ENCODE results near the gene PPM1N.

DNA sequence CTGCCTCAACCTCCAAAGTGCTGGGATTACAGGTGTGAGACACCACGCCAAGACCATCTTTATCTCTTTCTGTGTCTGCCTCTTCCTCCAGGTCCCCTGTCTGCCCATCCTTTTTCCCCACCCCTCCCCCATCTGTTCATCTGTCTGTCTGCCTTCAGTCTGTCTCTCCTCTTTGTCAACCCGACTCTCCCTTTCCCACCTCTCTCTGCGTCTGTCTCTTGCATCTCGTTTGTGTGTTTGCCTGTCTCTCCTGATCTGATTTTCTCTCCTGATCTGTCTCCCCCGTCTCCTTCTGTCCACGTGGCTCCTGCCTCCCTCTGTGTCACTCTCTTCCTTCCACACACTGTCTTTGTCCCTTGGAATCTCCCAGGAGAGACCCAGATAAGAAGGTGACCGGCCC is 19.0 kb downstream of the PPM1N start:
- no peak for TF ChIP-seq EP300 (IDR thresholded peaks at IDR 0.05)
- TF ChIP-seq, protein P1, sequence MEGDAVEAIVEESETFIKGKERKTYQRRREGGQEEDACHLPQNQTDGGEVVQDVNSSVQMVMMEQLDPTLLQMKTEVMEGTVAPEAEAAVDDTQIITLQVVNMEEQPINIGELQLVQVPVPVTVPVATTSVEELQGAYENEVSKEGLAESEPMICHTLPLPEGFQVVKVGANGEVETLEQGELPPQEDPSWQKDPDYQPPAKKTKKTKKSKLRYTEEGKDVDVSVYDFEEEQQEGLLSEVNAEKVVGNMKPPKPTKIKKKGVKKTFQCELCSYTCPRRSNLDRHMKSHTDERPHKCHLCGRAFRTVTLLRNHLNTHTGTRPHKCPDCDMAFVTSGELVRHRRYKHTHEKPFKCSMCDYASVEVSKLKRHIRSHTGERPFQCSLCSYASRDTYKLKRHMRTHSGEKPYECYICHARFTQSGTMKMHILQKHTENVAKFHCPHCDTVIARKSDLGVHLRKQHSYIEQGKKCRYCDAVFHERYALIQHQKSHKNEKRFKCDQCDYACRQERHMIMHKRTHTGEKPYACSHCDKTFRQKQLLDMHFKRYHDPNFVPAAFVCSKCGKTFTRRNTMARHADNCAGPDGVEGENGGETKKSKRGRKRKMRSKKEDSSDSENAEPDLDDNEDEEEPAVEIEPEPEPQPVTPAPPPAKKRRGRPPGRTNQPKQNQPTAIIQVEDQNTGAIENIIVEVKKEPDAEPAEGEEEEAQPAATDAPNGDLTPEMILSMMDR (IDR thresholded peaks at IDR 0.05): no peak

All from tibial nerve (tissue), 4 donors.